Astrocyte (in vitro differentiated cells and primary cell): Measurements from ENCODE around the gene COA1. TPM values are rescaled to one million over a fixed set of nuclear protein-coding genes. Genes with fewer than 3 reads are reported as not detected.

ENCODE experiments used
- DNase-seq: peaks from one replicate; pipeline ENCODE4 v3.0.0-alpha.2; 2010; ENCODE audit warnings: low read depth
- FAIRE-seq: peaks from 2 replicates; lab custom pipeline; 2011; peaks lifted over from hg19 to GRCh38; lab: Jason Lieb, UNC
- H2AFZ ChIP-seq: 2 replicates; pipeline ENCODE4 v1.6.0; 2012; ENCODE audit warnings: low read depth, low read length, inconsistent platforms
- H3K27ac ChIP-seq: 2 replicates; pipeline ENCODE4 v1.5.1; 2011; ENCODE audit warnings: low read depth, low read length, inconsistent platforms
- H3K27me3 ChIP-seq: 2 replicates; pipeline ENCODE4 v1.6.0; 2011; ENCODE audit warnings: low read length, inconsistent platforms; ENCODE audit not compliant: insufficient read depth
- H3K36me3 ChIP-seq: 2 replicates; pipeline ENCODE4 v1.5.1; 2011; ENCODE audit warnings: low read length, inconsistent platforms; ENCODE audit not compliant: insufficient read depth
- H3K4me1 ChIP-seq: 2 replicates; pipeline ENCODE4 v1.5.1; 2011; ENCODE audit warnings: low read length, inconsistent platforms; ENCODE audit not compliant: insufficient read depth
- H3K4me2 ChIP-seq: 2 replicates; pipeline ENCODE4 v1.6.0; 2012; ENCODE audit warnings: low read length, inconsistent platforms
- H3K4me3 ChIP-seq: 2 replicates; pipeline ENCODE4 v1.5.1; 2011; ENCODE audit warnings: low read depth, mild to moderate bottlenecking, low read length, inconsistent platforms; ENCODE audit not compliant: insufficient read depth
- H3K79me2 ChIP-seq: 2 replicates; pipeline ENCODE4 v1.6.0; 2012; ENCODE audit warnings: mild to moderate bottlenecking, low read length, inconsistent platforms; ENCODE audit not compliant: insufficient read depth
- H3K9ac ChIP-seq: 2 replicates; pipeline ENCODE4 v1.6.0; 2012; ENCODE audit warnings: mild to moderate bottlenecking, low read length, inconsistent platforms
- H3K9me3 ChIP-seq: 2 replicates; pipeline ENCODE4 v1.5.1; 2012; ENCODE audit warnings: low read depth, mild to moderate bottlenecking, low read length, inconsistent platforms; ENCODE audit not compliant: insufficient read depth
- H4K20me1 ChIP-seq: 2 replicates; pipeline ENCODE4 v1.6.0; 2012; ENCODE audit warnings: low read length, inconsistent platforms; ENCODE audit not compliant: insufficient read depth
- H3K27ac Mint-ChIP-seq: one replicate; pipeline ENCODE4 v1.8.0; 2021; ENCODE audit warnings: mild to moderate bottlenecking, mixed read lengths; ENCODE audit not compliant: unreplicated experiment
- H3K27me3 Mint-ChIP-seq: one replicate; pipeline ENCODE4 v1.8.0; 2021; ENCODE audit warnings: low read depth, mixed read lengths; ENCODE audit not compliant: unreplicated experiment
- H3K36me3 Mint-ChIP-seq: one replicate; pipeline ENCODE4 v1.8.0; 2021; ENCODE audit warnings: low read depth, mixed read lengths; ENCODE audit not compliant: unreplicated experiment
- H3K4me1 Mint-ChIP-seq: one replicate; pipeline ENCODE4 v1.8.0; 2021; ENCODE audit warnings: low read depth, mixed read lengths; ENCODE audit not compliant: unreplicated experiment
- H3K4me3 Mint-ChIP-seq: one replicate; pipeline ENCODE4 v1.8.0; 2021; ENCODE audit warnings: mild to moderate bottlenecking, moderate library complexity, mixed read lengths; ENCODE audit not compliant: unreplicated experiment
- H3K9me3 Mint-ChIP-seq: one replicate; pipeline ENCODE4 v1.8.0; 2021; ENCODE audit warnings: mild to moderate bottlenecking, mixed read lengths; ENCODE audit not compliant: unreplicated experiment
- EZH2 ChIP-seq: IDR thresholded peaks from 2 replicates; pipeline ENCODE4 v1.6.1; 2012; ENCODE audit warnings: mild to moderate bottlenecking, low read length, inconsistent platforms; ENCODE audit not compliant: insufficient read depth
- total RNA-seq: library from RNA; stranded (reverse); gene quantifications from 2 replicates; pipeline ENCODE4 v1.2.1, GENCODE V29; 2021
- TF ChIP-seq, protein P1 (sequence below): IDR thresholded peaks from 2 replicates; pipeline ENCODE4 v1.5.1; 2011; ENCODE audit warnings: low read depth, mild to moderate bottlenecking, inconsistent platforms, low read length, moderate library complexity; ENCODE audit not compliant: insufficient read depth

Gene COA1
- total RNA-seq, 1 donor from 2014 or later, result 47.0 TPM

DNA sequence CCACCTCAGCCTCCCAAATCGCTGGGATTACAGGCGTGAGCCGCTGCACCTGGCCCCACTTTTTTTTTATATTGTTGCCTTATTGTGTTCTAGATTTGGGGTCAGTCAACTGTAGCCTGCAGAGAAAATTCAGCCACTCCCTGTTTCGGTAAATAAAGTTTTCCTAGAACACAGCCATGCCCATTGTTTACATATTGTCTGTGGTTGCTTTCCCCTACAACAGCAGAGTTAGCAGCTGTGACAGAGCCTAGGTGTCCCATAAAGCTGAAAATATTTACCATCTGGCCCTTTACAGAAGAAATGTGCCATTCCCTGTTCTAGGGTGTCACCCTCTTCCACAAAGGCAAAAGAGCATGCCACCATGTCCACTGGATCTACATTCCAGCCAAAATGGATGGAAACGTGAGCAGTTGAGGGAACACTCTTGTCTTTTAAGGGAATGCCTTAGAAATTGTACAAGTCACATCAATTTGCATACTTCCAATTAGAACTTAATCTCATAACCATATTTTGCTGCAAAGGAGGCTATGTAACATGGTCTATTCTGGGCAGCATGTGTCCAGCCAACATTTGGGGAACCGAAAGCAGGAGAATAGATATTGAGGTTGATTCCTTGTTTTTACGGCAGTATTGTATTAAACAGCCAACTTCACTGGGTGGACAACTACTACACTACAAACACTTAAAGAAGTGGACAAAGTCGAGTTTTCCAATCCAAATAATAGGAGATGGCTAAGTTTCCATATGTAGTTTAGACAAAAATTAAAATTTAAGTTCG is 18.2 kb upstream of the COA1 start:
- Histone ChIP-seq H4K20me1 (no peaks in the 10 kb centered on the region), H3K27me3 (no peaks in the 10 kb centered on the region), H3K79me2 (no peaks in the 10 kb centered on the region), H3K36me3 (no peaks in the 10 kb centered on the region), H3K9me3 (no peaks in the 10 kb centered on the region), H3K4me2 (no peak overlapping the region), H3K9ac (no peak overlapping the region), H3K4me3 (no peak overlapping the region), H2AFZ (no peak overlapping the region), H3K27ac (no peak overlapping the region), H3K4me1 (no peaks in the 10 kb centered on the region)
- H3K27me3 Mint-ChIP-seq, result peaks cover 15% of the 10 kb centered on the region
- H3K36me3 Mint-ChIP-seq, result no peaks in the 10 kb centered on the region
- DNase-seq (no peak), FAIRE-seq (no peak)
- no peak overlapping the region for H3K4me3 Mint-ChIP-seq
- no peaks in the 10 kb centered on the region for H3K4me1 Mint-ChIP-seq
- H3K9me3 Mint-ChIP-seq, result peaks cover 3% of the 10 kb centered on the region
- TF ChIP-seq, protein P1, sequence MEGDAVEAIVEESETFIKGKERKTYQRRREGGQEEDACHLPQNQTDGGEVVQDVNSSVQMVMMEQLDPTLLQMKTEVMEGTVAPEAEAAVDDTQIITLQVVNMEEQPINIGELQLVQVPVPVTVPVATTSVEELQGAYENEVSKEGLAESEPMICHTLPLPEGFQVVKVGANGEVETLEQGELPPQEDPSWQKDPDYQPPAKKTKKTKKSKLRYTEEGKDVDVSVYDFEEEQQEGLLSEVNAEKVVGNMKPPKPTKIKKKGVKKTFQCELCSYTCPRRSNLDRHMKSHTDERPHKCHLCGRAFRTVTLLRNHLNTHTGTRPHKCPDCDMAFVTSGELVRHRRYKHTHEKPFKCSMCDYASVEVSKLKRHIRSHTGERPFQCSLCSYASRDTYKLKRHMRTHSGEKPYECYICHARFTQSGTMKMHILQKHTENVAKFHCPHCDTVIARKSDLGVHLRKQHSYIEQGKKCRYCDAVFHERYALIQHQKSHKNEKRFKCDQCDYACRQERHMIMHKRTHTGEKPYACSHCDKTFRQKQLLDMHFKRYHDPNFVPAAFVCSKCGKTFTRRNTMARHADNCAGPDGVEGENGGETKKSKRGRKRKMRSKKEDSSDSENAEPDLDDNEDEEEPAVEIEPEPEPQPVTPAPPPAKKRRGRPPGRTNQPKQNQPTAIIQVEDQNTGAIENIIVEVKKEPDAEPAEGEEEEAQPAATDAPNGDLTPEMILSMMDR, result no peak
- no peak for TF ChIP-seq EZH2
- H3K27ac Mint-ChIP-seq, result no peak overlapping the region

DNA sequence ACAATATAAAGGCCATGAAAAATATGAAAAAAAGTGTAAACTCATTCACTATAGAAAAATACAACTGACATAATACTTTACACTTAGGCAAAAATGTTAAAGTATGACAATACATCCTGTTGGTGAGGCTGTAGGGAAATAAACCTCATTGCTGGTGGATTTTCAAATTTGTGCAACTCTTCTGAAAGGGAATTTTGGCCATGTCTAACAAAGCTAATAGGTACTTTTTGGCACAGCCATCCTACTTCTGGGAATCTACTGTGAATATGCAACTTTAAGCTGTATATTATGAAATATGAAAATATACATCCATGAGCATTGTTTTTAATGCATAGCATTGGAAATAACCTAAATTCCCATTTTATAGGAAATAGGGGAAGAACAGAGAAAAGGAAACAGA is 13.4 kb upstream of the COA1 start:
- Histone ChIP-seq H3K4me2 (no peak overlapping the region), H3K9me3 (no peaks in the 10 kb centered on the region), H3K27me3 (peaks cover 5% of the 10 kb centered on the region), H3K4me3 (no peak overlapping the region), H3K36me3 (no peaks in the 10 kb centered on the region), H3K9ac (no peak overlapping the region), H3K79me2 (no peaks in the 10 kb centered on the region), H2AFZ (no peak overlapping the region), H4K20me1 (no peaks in the 10 kb centered on the region), H3K27ac (no peak overlapping the region), H3K4me1 (no peaks in the 10 kb centered on the region)
- Mint-ChIP-seq H3K27ac (no peak overlapping the region), H3K4me1 (no peaks in the 10 kb centered on the region), H3K9me3 (peaks cover 3% of the 10 kb centered on the region), H3K27me3 (no peaks in the 10 kb centered on the region), H3K4me3 (no peak overlapping the region), H3K36me3 (no peaks in the 10 kb centered on the region)
- FAIRE-seq (no peak), DNase-seq (no peak)
- TF ChIP-seq EZH2, result no peak
- TF ChIP-seq, protein P1, result no peak

DNA sequence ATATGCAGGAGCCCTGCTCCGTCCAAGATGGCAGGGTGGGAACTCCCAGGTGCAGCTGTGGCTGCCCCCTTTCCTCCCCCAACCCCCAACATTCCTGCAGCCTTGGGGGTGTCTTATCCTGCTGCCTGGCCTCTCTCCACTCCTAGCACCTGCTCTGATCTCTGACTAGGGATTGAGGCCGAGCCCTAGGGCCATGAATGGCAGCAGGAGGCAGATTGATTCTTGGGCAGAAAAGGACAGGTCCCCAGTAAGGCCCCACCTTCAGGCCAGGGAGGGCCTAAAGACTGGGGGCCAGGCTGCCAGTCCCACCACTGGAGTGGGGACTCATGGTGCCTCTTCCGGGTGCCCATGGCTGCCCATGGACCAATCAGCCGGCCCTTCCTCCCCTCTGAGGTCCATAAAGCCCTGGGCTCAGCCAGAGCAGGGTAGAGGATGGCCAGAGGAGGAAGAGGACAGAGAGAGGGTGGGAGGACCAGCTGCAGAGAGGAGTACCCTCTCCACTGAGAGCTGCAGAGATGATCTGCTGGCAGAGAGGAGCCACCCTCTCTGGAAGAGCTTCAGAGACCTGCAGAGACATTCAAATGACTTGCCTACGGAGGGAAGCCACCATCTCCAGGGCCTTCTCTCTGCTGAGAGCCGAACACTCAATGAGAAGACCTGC is 8.3 kb upstream of the COA1 start:
- no peaks in the 10 kb centered on the region for H3K36me3 ChIP-seq
- H3K9me3 Mint-ChIP-seq, result no peaks in the 10 kb centered on the region
- no peaks in the 10 kb centered on the region for H3K36me3 Mint-ChIP-seq
- H3K27me3 ChIP-seq, result peaks cover 5% of the 10 kb centered on the region
- no peak overlapping the region for H2AFZ ChIP-seq
- H3K27ac Mint-ChIP-seq, result no peak overlapping the region
- H3K27ac ChIP-seq, result no peak overlapping the region
- no peaks in the 10 kb centered on the region for H3K27me3 Mint-ChIP-seq
- FAIRE-seq (no peak), DNase-seq (no peak)
- H3K4me1 Mint-ChIP-seq, result peaks cover 4% of the 10 kb centered on the region
- TF ChIP-seq, protein P1, result no peak
- no peak for TF ChIP-seq EZH2
- H3K9me3 ChIP-seq, result no peaks in the 10 kb centered on the region
- no peaks in the 10 kb centered on the region for H3K4me1 ChIP-seq
- H3K4me2 ChIP-seq, result no peak overlapping the region
- H4K20me1 ChIP-seq, result no peaks in the 10 kb centered on the region
- H3K79me2 ChIP-seq, result no peaks in the 10 kb centered on the region
- H3K4me3 Mint-ChIP-seq, result no peak overlapping the region
- H3K4me3 ChIP-seq, result no peak overlapping the region
- H3K9ac ChIP-seq, result no peak overlapping the region
